NCI-H2081 treated with DMSO at 0.1 percent for 48 hours (cell line): ENCODE data around the gene MRE11.

Source experiments
- DNase-seq: peaks from one replicate; lab custom pipeline; 2025; lab: John Stamatoyannopoulos, UW

Gene MRE11

GRCh38 chr11:94493281-94494125, at the start of gene MRE11, which contains the start of gene ANKRD49:
Gene MRE11 (minus strand): TSS chr11:94493844. CDS start chr11:94492801, 1,043 bp downstream.
Gene ANKRD49 (plus strand): TSS chr11:94493984. CDS start chr11:94496694, 2,710 bp downstream.
- peak; percentile 86 for DNase-seq

- DNase-seq = no peak
Observed at GRCh38 chr11:94539420-94539819, 45.8 kb upstream of the MRE11 start.

- no peak for DNase-seq
Observed at GRCh38 chr11:94537031-94537600, 43.5 kb upstream of the MRE11 start.

- no peak for DNase-seq
Observed at GRCh38 chr11:94536386-94536785, 42.7 kb upstream of the MRE11 start.

- DNase-seq = no peak
Observed at GRCh38 chr11:94533696-94534630, 40.3 kb upstream of the MRE11 start.

- DNase-seq = no peak
Observed at GRCh38 chr11:94533206-94533605, 39.6 kb upstream of the MRE11 start.

- DNase-seq = no peak
Observed at GRCh38 chr11:94532211-94532610, 38.6 kb upstream of the MRE11 start.

- DNase-seq = no peak
Observed at GRCh38 chr11:94528551-94528950, 34.9 kb upstream of the MRE11 start.

- DNase-seq = no peak
Observed at GRCh38 chr11:94526645-94527438, 33.2 kb upstream of the MRE11 start.

- DNase-seq = no peak
Observed at GRCh38 chr11:94525546-94526324, 32.1 kb upstream of the MRE11 start.

GRCh38 chr11:94524341-94524740, 30.7 kb upstream of the MRE11 start:
- DNase-seq = no peak

- no peak for DNase-seq
Observed at GRCh38 chr11:94521684-94522083, 28.0 kb upstream of the MRE11 start.

- DNase-seq = no peak
Observed at GRCh38 chr11:94519478-94520084, 25.9 kb upstream of the MRE11 start.

GRCh38 chr11:94518300-94518699, 24.7 kb upstream of the MRE11 start:
- DNase-seq = no peak

GRCh38 chr11:94516725-94517124, 23.1 kb upstream of the MRE11 start:
- no peak for DNase-seq

GRCh38 chr11:94515398-94515797, 21.8 kb upstream of the MRE11 start:
- no peak for DNase-seq

- peak; percentile 62 for DNase-seq
Observed at GRCh38 chr11:94513091-94513490, 19.4 kb upstream of the MRE11 start.

GRCh38 chr11:94511932-94512781, 18.5 kb upstream of the MRE11 start, which contains the start of gene C11orf97:
Gene C11orf97 (plus strand): TSS chr11:94512461. CDS start chr11:94512529, 68 bp downstream.
- no peak for DNase-seq

- DNase-seq = no peak
Observed at GRCh38 chr11:94507485-94507884, 13.8 kb upstream of the MRE11 start.
